HCT116 (cell line): ENCODE measurements around the gene HES1. TPM values are rescaled to one million over a fixed set of nuclear protein-coding genes. Genes with fewer than 3 reads are reported as not detected.

Experiments
- ATAC-seq: fragments of 200-7000 bp; cut with Tn5 transposase; 2 replicates; pipeline ENCODE4 v1.9.1; 2020; ENCODE audit warnings: mild to moderate bottlenecking, moderate library complexity
- BruUV-seq: library from RNA; stranded (reverse); fragments of 400-500 nt; replicated peaks from 2 replicates; lab custom pipeline; 2021; lab: Mats Ljungman, UMichigan
- CTCF ChIA-PET: fragments of 300-600 bp; sonication (Branson Sonifier 250); formaldehyde crosslinking; loops from one replicate; lab custom pipeline; 2021; ENCODE audit warnings: antibody characterized with exemption; lab: Charles Lee
- POLR2A ChIA-PET: fragments of 300-600, 350-600 bp; sonication (Branson Sonifier 250); formaldehyde crosslinking; loops from one replicate; lab custom pipeline; 2021; ENCODE audit warnings: antibody characterized with exemption; lab: Charles Lee
- RAD21 ChIA-PET, 2 experiments: fragments of 300-600 bp; sonication (Branson Sonifier 250); formaldehyde crosslinking; loops; one replicate each; lab custom pipeline; 2023; ENCODE audit warnings: low total read pairs in 2 of 2; ENCODE audit not compliant: uncharacterized antibody in 2 of 2, unreplicated experiment in 2 of 2, low non-redundant PET in 1 of 2; lab: Charles Lee
- DNase-seq: peaks from one replicate; pipeline ENCODE4 v3.0.0-alpha.2; 2010; ENCODE audit warnings: low read depth, low spot score
- H2AFZ ChIP-seq: fragments of 200-600 bp; shearing (Covaris generic), sonication (generic); 2 replicates; pipeline ENCODE4 v1.6.1; 2017; ENCODE audit warnings: low read depth, mixed run types, mixed read lengths, antibody characterized with exemption, low read length; ENCODE audit not compliant: poor library complexity, severe bottlenecking
- H3K27ac ChIP-seq: 2 replicates; pipeline ENCODE4 v1.5.1; 2012; ENCODE audit warnings: low read depth, low read length
- H3K27me3 ChIP-seq: fragments of 200-600 bp; sonication (generic); 2 replicates; pipeline ENCODE4 v1.6.1; 2016; ENCODE audit warnings: mixed run types, low read length, mixed read lengths; ENCODE audit not compliant: insufficient read depth
- H3K36me3 ChIP-seq, 2 experiments: fragments of 200-500 bp in 1 of 2; fragments of 200-600 bp in 1 of 2; sonication (Bioruptor generic) in 1 of 2; sonication (generic) in 1 of 2; 2 replicates each; pipeline versions ENCODE4 v1.5.1 to v1.6.1; 2014 to 2016; ENCODE audit warnings: low read length in 2 of 2, inconsistent platforms in 1 of 2, mixed read lengths in 1 of 2, mixed run types in 1 of 2; ENCODE audit not compliant: insufficient read depth in 2 of 2, control insufficient read depth in 1 of 2
- H3K4me1 ChIP-seq, 2 experiments: fragments of 200-600 bp in 1 of 2; sonication (generic) in 1 of 2; 2 replicates each; pipeline versions ENCODE4 v1.5.1 to v1.6.1; 2012 to 2017; ENCODE audit warnings: low read length in 2 of 2, inconsistent platforms in 1 of 2, mild to moderate bottlenecking in 1 of 2, mixed read lengths in 1 of 2, mixed run types in 1 of 2, moderate library complexity in 1 of 2; ENCODE audit not compliant: insufficient read depth in 2 of 2, control insufficient read depth in 1 of 2
- H3K4me2 ChIP-seq: fragments of 200-600 bp; sonication (generic); 2 replicates; pipeline ENCODE4 v1.6.1; 2017; ENCODE audit warnings: mixed run types, low read length, mixed read lengths
- H3K4me3 ChIP-seq, 2 experiments: fragments of 200-600 bp in 1 of 2; sonication (generic) in 1 of 2; replicated peaks in 1 of 2; 2 replicates each; pipeline ENCODE4 v1.5.1; 2011 to 2016; ENCODE audit warnings: low read length in 2 of 2, control low read depth in 1 of 2, low read depth in 1 of 2, mild to moderate bottlenecking in 1 of 2, mixed read lengths in 1 of 2, mixed run types in 1 of 2
- H3K79me2 ChIP-seq: fragments of 200-600 bp; sonication (generic); 2 replicates; pipeline ENCODE4 v1.6.1; 2017; ENCODE audit warnings: mild to moderate bottlenecking, mixed run types, low read length, moderate library complexity, mixed read lengths; ENCODE audit not compliant: insufficient read depth
- H3K9ac ChIP-seq: fragments of 200-600 bp; sonication (generic); 2 replicates; pipeline ENCODE4 v1.6.1; 2016; ENCODE audit warnings: low read length, mixed read lengths
- H3K9me2 ChIP-seq: fragments of 200-600 bp; sonication (generic), shearing (Covaris generic); 2 replicates; pipeline ENCODE4 v1.6.1; 2017; ENCODE audit warnings: mixed run types, mild to moderate bottlenecking, moderate library complexity; ENCODE audit not compliant: insufficient read depth
- H3K9me3 ChIP-seq, 2 experiments: fragments of 200-500 bp in 1 of 2; fragments of 200-600 bp in 1 of 2; sonication (Bioruptor generic) in 1 of 2; sonication (generic) in 1 of 2; 2 replicates each; pipeline ENCODE4 v1.6.1; 2014 to 2017; ENCODE audit warnings: low read length in 2 of 2, mixed read lengths in 2 of 2, inconsistent platforms in 1 of 2, low read depth in 1 of 2, mild to moderate bottlenecking in 1 of 2, mixed run types in 1 of 2, moderate library complexity in 1 of 2; ENCODE audit not compliant: control insufficient read depth in 1 of 2, insufficient read depth in 1 of 2
- H4K20me1 ChIP-seq: fragments of 200-600 bp; sonication (generic), shearing (Covaris generic); 2 replicates; pipeline ENCODE4 v1.6.1; 2017; ENCODE audit warnings: mixed run types, mild to moderate bottlenecking, moderate library complexity; ENCODE audit not compliant: insufficient read depth
- ATF3 ChIP-seq: IDR thresholded peaks from 2 replicates; pipeline ENCODE4 v1.6.1; 2012
- CBX3 ChIP-seq: IDR thresholded peaks from 2 replicates; pipeline ENCODE4 v1.6.1; 2012; ENCODE audit warnings: low read depth
- CEBPB ChIP-seq: IDR thresholded peaks from 2 replicates; pipeline ENCODE4 v1.6.1; 2012; ENCODE audit warnings: low read depth
- EZH2phosphoT487 ChIP-seq: fragments of 200-600 bp; IDR thresholded peaks from 2 replicates; pipeline ENCODE4 v1.6.1; 2018; ENCODE audit warnings: antibody characterized with exemption, borderline replicate concordance
- FOSL1 ChIP-seq: IDR thresholded peaks from 2 replicates; pipeline ENCODE4 v1.6.1; 2012; ENCODE audit warnings: low read depth
- JUND ChIP-seq: IDR thresholded peaks from 2 replicates; pipeline ENCODE4 v1.6.1; 2012
- MAX ChIP-seq: IDR thresholded peaks from 2 replicates; pipeline ENCODE4 v1.6.1; 2012
- POLR2AphosphoS5 ChIP-seq: IDR thresholded peaks from 2 replicates; pipeline ENCODE4 v1.6.1; 2011; ENCODE audit warnings: mild to moderate bottlenecking, low read depth, low read length, moderate library complexity
- REST ChIP-seq: IDR thresholded peaks from 2 replicates; pipeline ENCODE4 v1.6.1; 2012; ENCODE audit warnings: low read depth
- SIN3A ChIP-seq: IDR thresholded peaks from 2 replicates; pipeline ENCODE4 v1.6.1; 2012; ENCODE audit warnings: low read depth
- SP1 ChIP-seq: IDR thresholded peaks from 2 replicates; pipeline ENCODE4 v1.6.1; 2012; ENCODE audit warnings: low read depth
- SRF ChIP-seq: IDR thresholded peaks from 2 replicates; pipeline ENCODE4 v1.6.1; 2012; ENCODE audit warnings: low read depth
- TCF7L2 ChIP-seq: IDR thresholded peaks from 2 replicates; pipeline ENCODE4 v1.7.0; 2011; ENCODE audit warnings: borderline replicate concordance, inconsistent platforms; ENCODE audit not compliant: insufficient read depth, insufficient read length; ENCODE audit errors: extremely low read depth
- YY1 ChIP-seq: IDR thresholded peaks from 2 replicates; pipeline ENCODE4 v1.6.1; 2011; ENCODE audit warnings: low read length, low read depth, moderate library complexity, mild to moderate bottlenecking; ENCODE audit not compliant: insufficient replicate concordance; ENCODE audit errors: extremely low read depth
- ZFX ChIP-seq: fragments of 450-650 bp; IDR thresholded peaks from 2 replicates; pipeline ENCODE4 v1.6.1; 2017
- ZNF274 ChIP-seq: fragments of 200-500 bp; sonication (Bioruptor generic); IDR thresholded peaks from 2 replicates; pipeline ENCODE4 v1.6.1; 2014; ENCODE audit warnings: mild to moderate bottlenecking, low read depth, low read length, inconsistent platforms
- intact Hi-C: fragments of 100-400 bp; cut with micrococcal nuclease; formaldehyde crosslinking; loops from 2 replicates; pipeline ENCODE4 v1.10.0; 2022
- total RNA-seq: library from RNA; stranded (reverse); gene quantifications from one replicate; pipeline ENCODE4 v1.2.1, GENCODE V29; 2021; ENCODE audit not compliant: unreplicated experiment
- TF ChIP-seq, protein P1 (sequence below), 3 experiments: fragments of 200-600 bp in 1 of 3; sonication (generic) in 1 of 3; IDR thresholded peaks in 2 of 3; conservative IDR thresholded peaks in 1 of 3; 2 replicates each; pipeline ENCODE4 v1.5.1; 2012 to 2017; ENCODE audit warnings: low read depth in 2 of 3, low read length in 2 of 3, antibody characterized with exemption in 1 of 3, borderline replicate concordance in 1 of 3, control low read depth in 1 of 3, mild to moderate bottlenecking in 1 of 3, mixed read lengths in 1 of 3, mixed run types in 1 of 3, moderate library complexity in 1 of 3; ENCODE audit not compliant: insufficient read depth in 1 of 3

HES1 gene
- total RNA-seq, 1 experiment from 2014 or later = 32.9 TPM

- TF ChIP-seq REST (no peak), SP1 (no peak), ATF3 (no peak), JUND (no peak), ZFX (no peak), YY1 (no peak), ZNF274 (no peak), FOSL1 (no peak), MAX (no peak)
These were observed 31.8 kb upstream of the HES1 start (continued) for GRCh38 chr3:194103983-194104751.

- Histone ChIP-seq H3K27ac (no peak overlapping the region), H2AFZ (no peak overlapping the region), H3K27me3 (peaks cover 4% of the 10 kb centered on the region; the same call in 1 of the 2 replicates), H3K4me3 (no peak overlapping the region), H3K4me1 (peaks cover 0 to 4% of the 10 kb centered on the region in 2 experiments; a peak in 1 of 4 replicates), H4K20me1 (no peaks in the 10 kb centered on the region), H3K9me3 (no peaks in the 10 kb centered on the region), H3K36me3 (no peaks in the 10 kb centered on the region), H3K9me2 (no peaks in the 10 kb centered on the region), H3K9ac (no peak overlapping the region), H3K4me2 (no peak overlapping the region), H3K79me2 (no peaks in the 10 kb centered on the region)
- intact Hi-C loops = no loop called here
- ChIA-PET POLR2A (no interaction called here), RAD21 (no interaction called here), CTCF (no interaction called here)
- ATAC-seq (no peak), DNase-seq (no peak)
- BruUV-seq = no TSS peak
- TF ChIP-seq SIN3A (no peak), EZH2phosphoT487 (no peak), POLR2AphosphoS5 (no peak), CBX3 (no peak), TCF7L2 (no peak), SRF (no peak), SP1 (no peak), JUND (no peak), ZFX (no peak), CEBPB (no peak), MAX (no peak)
- TF ChIP-seq, protein P1, sequence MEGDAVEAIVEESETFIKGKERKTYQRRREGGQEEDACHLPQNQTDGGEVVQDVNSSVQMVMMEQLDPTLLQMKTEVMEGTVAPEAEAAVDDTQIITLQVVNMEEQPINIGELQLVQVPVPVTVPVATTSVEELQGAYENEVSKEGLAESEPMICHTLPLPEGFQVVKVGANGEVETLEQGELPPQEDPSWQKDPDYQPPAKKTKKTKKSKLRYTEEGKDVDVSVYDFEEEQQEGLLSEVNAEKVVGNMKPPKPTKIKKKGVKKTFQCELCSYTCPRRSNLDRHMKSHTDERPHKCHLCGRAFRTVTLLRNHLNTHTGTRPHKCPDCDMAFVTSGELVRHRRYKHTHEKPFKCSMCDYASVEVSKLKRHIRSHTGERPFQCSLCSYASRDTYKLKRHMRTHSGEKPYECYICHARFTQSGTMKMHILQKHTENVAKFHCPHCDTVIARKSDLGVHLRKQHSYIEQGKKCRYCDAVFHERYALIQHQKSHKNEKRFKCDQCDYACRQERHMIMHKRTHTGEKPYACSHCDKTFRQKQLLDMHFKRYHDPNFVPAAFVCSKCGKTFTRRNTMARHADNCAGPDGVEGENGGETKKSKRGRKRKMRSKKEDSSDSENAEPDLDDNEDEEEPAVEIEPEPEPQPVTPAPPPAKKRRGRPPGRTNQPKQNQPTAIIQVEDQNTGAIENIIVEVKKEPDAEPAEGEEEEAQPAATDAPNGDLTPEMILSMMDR (IDR thresholded peaks at IDR 0.05 in 2 of 3, conservative IDR thresholded peaks at IDR 0.05 in 1 of 3; ENCODE audit: borderline replicate concordance in 1 of 3, insufficient read depth in 1 of 3, low read depth in 2 of 3, low read length in 2 of 3) = no peak
These were observed 30.7 kb upstream of the HES1 start for GRCh38 chr3:194105292-194105691.
